Left lung (tissue), 10 donors: Measurements from ENCODE around the gene OR6K3. TPM values are rescaled to one million over a fixed set of nuclear protein-coding genes. Genes with fewer than 3 reads are reported as not detected.

Source experiments
- ATAC-seq: fragments of 200-7000 bp; cut with Tn5 transposase; one replicate; pipeline ENCODE4 v1.9.1; 2020; ENCODE audit warnings: moderate library complexity
- DNase-seq, 4 donors: peaks; one replicate each; pipeline ENCODE4 v3.0.0-alpha.2; 2013 to 2020
- H3K27ac ChIP-seq, 2 donors: fragments of 200-600 bp; sonication (generic) in 1 of 2; one replicate each; pipeline versions ENCODE4 v1.5.0 to v1.8.0; 2020 to 2021
- H3K27me3 ChIP-seq, 2 donors: fragments of 200-600 bp; sonication (generic) in 1 of 2; one replicate each; pipeline versions ENCODE4 v1.5.0 to v1.8.0; 2020 to 2021
- H3K36me3 ChIP-seq, 2 donors: fragments of 200-600 bp; sonication (generic) in 1 of 2; one replicate each; pipeline versions ENCODE4 v1.5.0 to v1.8.0; 2020 to 2021
- H3K4me1 ChIP-seq, 2 donors: fragments of 200-600 bp; one replicate each; pipeline ENCODE4 v1.8.0; 2021
- H3K4me3 ChIP-seq, 2 donors: fragments of 200-600 bp; sonication (generic) in 1 of 2; one replicate each; pipeline versions ENCODE4 v1.5.0 to v1.8.0; 2020 to 2021; ENCODE audit warnings: mild to moderate bottlenecking in 1 of 2
- H3K9me3 ChIP-seq, 2 donors: fragments of 200-600 bp; sonication (generic) in 1 of 2; one replicate each; pipeline versions ENCODE4 v1.5.0 to v1.8.0; 2020 to 2021
- intact Hi-C, 2 donors: fragments of 100-400 bp; cut with DNase I; formaldehyde crosslinking; loops; one replicate each; pipeline versions ENCODE4 v1.11.2 to v1.14.2; 2022
- polyA plus RNA-seq, 6 donors: library from polyadenylated mRNA; unstranded; fragments of 120-200 nt; gene quantifications; one replicate each; pipeline ENCODE4 v1.2.1, GENCODE V29; 2013; ENCODE audit not compliant: insufficient read length in 6 of 6
- total RNA-seq, 2 donors: library from RNA; stranded (reverse); fragmentation: NEBNext Ultra II Directional; extraction: Animal tissue kit (Norgen Biotek cat#: 25700); gene quantifications; one replicate each; pipeline ENCODE4 v1.2.1, GENCODE V29; 2021
- TF ChIP-seq, protein P1 (sequence below), 2 donors: fragments of 200-600 bp; sonication (generic) in 1 of 2; IDR thresholded peaks; one replicate each; pipeline versions ENCODE4 v1.5.0 to v1.8.0; 2021; ENCODE audit warnings: antibody characterized with exemption in 2 of 2
- donor health status: DM: no; HTN: yes; CAD: no.
- donor health status: DM: no; HTN: no; CAD: no.

OR6K3 gene
- total and polyA plus RNA-seq, 8 donors, result 0.10 to 0.21 TPM; not detected in 6

GRCh38 chr1:158731707-158732106 lies 11.2 kb upstream of the OR6K3 start:
- no peak for ATAC-seq
- no peaks in the 10 kb centered on the region for H3K27me3 ChIP-seq
- H3K4me3 ChIP-seq, result no peak overlapping the region
- no peak for DNase-seq
- intact Hi-C loops, result no loop called here
- no peak overlapping the region for H3K27ac ChIP-seq
- TF ChIP-seq, protein P1, sequence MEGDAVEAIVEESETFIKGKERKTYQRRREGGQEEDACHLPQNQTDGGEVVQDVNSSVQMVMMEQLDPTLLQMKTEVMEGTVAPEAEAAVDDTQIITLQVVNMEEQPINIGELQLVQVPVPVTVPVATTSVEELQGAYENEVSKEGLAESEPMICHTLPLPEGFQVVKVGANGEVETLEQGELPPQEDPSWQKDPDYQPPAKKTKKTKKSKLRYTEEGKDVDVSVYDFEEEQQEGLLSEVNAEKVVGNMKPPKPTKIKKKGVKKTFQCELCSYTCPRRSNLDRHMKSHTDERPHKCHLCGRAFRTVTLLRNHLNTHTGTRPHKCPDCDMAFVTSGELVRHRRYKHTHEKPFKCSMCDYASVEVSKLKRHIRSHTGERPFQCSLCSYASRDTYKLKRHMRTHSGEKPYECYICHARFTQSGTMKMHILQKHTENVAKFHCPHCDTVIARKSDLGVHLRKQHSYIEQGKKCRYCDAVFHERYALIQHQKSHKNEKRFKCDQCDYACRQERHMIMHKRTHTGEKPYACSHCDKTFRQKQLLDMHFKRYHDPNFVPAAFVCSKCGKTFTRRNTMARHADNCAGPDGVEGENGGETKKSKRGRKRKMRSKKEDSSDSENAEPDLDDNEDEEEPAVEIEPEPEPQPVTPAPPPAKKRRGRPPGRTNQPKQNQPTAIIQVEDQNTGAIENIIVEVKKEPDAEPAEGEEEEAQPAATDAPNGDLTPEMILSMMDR (IDR thresholded peaks at IDR 0.05), result no peak
- H3K9me3 ChIP-seq, result no peaks in the 10 kb centered on the region
- no peaks in the 10 kb centered on the region for H3K36me3 ChIP-seq
- no peaks in the 10 kb centered on the region for H3K4me1 ChIP-seq

GRCh38 chr1:158730453-158730852 lies 9.9 kb upstream of the OR6K3 start:
- no peak overlapping the region for H3K27ac ChIP-seq
- TF ChIP-seq, protein P1 (IDR thresholded peaks at IDR 0.05), result no peak
- ATAC-seq (no peak), DNase-seq (no peak)
- H3K4me1 ChIP-seq, result no peaks in the 10 kb centered on the region
- intact Hi-C loops, result no loop called here
- no peak overlapping the region for H3K4me3 ChIP-seq
- no peaks in the 10 kb centered on the region for H3K9me3 ChIP-seq
- H3K36me3 ChIP-seq, result no peaks in the 10 kb centered on the region
- H3K27me3 ChIP-seq, result no peaks in the 10 kb centered on the region

GRCh38 chr1:158728510-158729225 lies 8.1 kb upstream of the OR6K3 start:
- DNase-seq (no peak), ATAC-seq (no peak)
- Histone ChIP-seq H3K9me3 (no peaks in the 10 kb centered on the region), H3K27ac (no peak overlapping the region), H3K4me1 (no peaks in the 10 kb centered on the region), H3K27me3 (no peaks in the 10 kb centered on the region), H3K4me3 (no peak overlapping the region), H3K36me3 (no peaks in the 10 kb centered on the region)
- intact Hi-C loops, result no loop called here
- TF ChIP-seq, protein P1 (IDR thresholded peaks at IDR 0.05), result no peak

GRCh38 chr1:158724442-158724841 lies 3.9 kb upstream of the OR6K3 start:
- Histone ChIP-seq H3K9me3 (no peaks in the 10 kb centered on the region), H3K27ac (no peak overlapping the region), H3K4me3 (no peak overlapping the region), H3K4me1 (no peaks in the 10 kb centered on the region), H3K36me3 (no peaks in the 10 kb centered on the region), H3K27me3 (no peaks in the 10 kb centered on the region)
- TF ChIP-seq, protein P1 (IDR thresholded peaks at IDR 0.05), result no peak
- ATAC-seq (no peak), DNase-seq (no peak)
- intact Hi-C loops, result no loop called here

GRCh38 chr1:158719664-158720063 lies 856 bp downstream of the OR6K3 start:
- no peak overlapping the region for H3K27ac ChIP-seq
- H3K9me3 ChIP-seq, result no peaks in the 10 kb centered on the region
- intact Hi-C loops, result no loop called here
- no peak for ATAC-seq
- no peaks in the 10 kb centered on the region for H3K36me3 ChIP-seq
- DNase-seq, result no peak
- TF ChIP-seq, protein P1 (IDR thresholded peaks at IDR 0.05), result no peak
- no peak overlapping the region for H3K4me3 ChIP-seq
- H3K4me1 ChIP-seq, result no peaks in the 10 kb centered on the region
- no peaks in the 10 kb centered on the region for H3K27me3 ChIP-seq
